ENCODE data around the gene KCNB1. TPM values are rescaled to one million over a fixed set of nuclear protein-coding genes. Genes with fewer than 3 reads are reported as not detected.

KCNB1 gene
- total RNA-seq, 2 experiments from 2014 or later, result not detected

DNA sequence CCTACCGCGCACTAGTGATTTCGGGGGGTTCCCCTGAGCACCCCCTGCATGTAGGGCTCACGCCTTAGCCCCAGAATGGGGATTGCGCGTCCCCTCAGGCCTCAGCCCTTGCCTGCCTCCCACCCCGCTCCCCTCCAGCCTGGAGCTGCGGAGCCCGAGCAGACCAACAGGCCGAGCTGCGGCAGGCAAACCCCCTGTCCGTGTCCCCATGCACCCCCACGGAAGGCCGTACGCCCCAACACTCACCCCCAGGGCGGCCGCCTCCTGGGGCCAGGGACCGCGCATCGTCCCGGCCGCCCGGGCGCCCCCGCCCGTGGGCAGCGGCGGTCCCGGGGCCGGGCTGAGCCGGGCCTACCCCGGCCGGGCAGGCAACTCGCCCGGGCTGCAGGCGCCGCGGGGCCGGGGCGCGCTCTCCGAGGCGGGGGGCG, 1.2 kb upstream of the KCNB1 start:
- Mint-ChIP-seq H3K4me1 (peaks cover 4% of the 10 kb centered on the region), H3K27ac (no peak overlapping the region), H3K27me3 (peaks cover 82% of the 10 kb centered on the region), H3K9me3 (no peaks in the 10 kb centered on the region), H3K4me3 (no peak overlapping the region), H3K36me3 (no peaks in the 10 kb centered on the region)
- DNase-seq, result peak; percentile 3

GRCh38 chr20:49483018-49483695, 689 bp upstream of the KCNB1 start:
- DNase-seq, result no peak
- H3K4me1 Mint-ChIP-seq, result peaks cover 4% of the 10 kb centered on the region
- no peaks in the 10 kb centered on the region for H3K36me3 Mint-ChIP-seq
- H3K27me3 Mint-ChIP-seq, result peaks cover 77% of the 10 kb centered on the region
- no peaks in the 10 kb centered on the region for H3K9me3 Mint-ChIP-seq
- no peak overlapping the region for H3K27ac Mint-ChIP-seq
- H3K4me3 Mint-ChIP-seq, result no peak overlapping the region

DNA sequence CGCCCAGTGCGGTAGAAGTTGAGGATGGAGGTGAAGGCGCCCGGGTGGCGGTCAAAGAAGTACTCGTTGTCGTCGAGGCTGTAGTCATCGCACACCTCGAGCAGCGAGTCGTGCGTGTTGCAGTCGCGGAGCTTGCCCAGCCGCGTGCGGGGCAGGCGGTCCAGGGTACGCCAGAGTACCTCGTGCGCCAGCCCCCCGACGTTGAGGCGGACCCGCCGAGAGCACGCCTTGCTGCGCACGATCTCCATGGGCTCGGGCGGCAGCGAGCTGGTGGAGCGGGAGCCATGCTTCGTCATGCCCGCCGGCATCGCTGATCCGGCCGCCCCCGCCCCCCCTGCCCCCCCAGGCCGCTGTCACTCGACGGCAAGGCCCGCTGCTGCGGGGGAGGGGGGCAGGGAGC, 295 bp downstream of the KCNB1 start:
- DNase-seq, result no peak
- peaks cover 75% of the 10 kb centered on the region for H3K27me3 Mint-ChIP-seq
- H3K27ac Mint-ChIP-seq, result no peak overlapping the region
- H3K4me3 Mint-ChIP-seq, result no peak overlapping the region
- H3K36me3 Mint-ChIP-seq, result no peaks in the 10 kb centered on the region
- H3K9me3 Mint-ChIP-seq, result no peaks in the 10 kb centered on the region
- peaks cover 4% of the 10 kb centered on the region for H3K4me1 Mint-ChIP-seq

DNA sequence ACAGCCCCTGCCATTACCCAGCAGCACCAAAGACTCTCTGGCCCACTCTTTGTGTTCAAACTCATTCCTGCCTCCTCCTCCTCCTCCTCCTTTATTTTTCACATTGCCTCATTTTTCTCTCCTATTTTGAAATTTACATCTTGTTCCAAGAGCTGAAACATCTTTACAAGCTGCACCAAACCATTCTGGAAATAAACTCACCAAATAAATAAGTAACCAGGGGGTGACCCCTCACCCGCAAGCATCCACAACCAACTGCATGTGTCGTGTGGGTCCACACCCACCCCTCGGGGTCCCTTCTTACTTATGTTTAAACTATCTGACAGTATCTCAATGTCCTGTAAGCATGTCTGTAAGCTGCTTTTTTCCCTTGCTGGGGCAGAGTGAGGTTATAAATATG, 1.4 kb downstream of the KCNB1 start:
- Mint-ChIP-seq H3K27ac (no peak overlapping the region), H3K36me3 (no peaks in the 10 kb centered on the region), H3K4me1 (peaks cover 4% of the 10 kb centered on the region), H3K9me3 (no peaks in the 10 kb centered on the region), H3K4me3 (no peak overlapping the region), H3K27me3 (peaks cover 66% of the 10 kb centered on the region)
- DNase-seq, result no peak

DNA sequence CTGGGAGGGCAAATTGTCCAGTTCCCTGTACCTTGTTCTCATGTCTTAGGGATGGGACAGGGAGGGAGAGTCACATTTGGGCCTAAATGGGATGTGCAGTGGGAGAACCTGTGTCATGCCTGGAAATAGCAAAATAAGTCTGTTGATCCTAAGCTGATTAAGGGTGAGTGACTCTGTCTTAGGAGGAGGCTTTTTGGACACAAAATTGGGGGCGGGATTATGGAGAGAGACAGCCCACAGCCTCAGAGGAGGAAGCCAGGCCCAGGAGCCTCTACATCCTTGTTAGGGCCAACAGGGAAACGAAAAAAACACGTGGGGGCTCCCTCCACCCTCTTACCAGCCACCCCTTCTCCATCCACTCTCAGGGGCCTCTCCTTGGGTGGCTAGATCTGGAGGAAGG, 2.2 kb downstream of the KCNB1 start:
- Mint-ChIP-seq H3K9me3 (no peaks in the 10 kb centered on the region), H3K4me3 (no peak overlapping the region), H3K4me1 (peaks cover 4% of the 10 kb centered on the region), H3K36me3 (no peaks in the 10 kb centered on the region), H3K27me3 (peaks cover 58% of the 10 kb centered on the region), H3K27ac (no peak overlapping the region)
- DNase-seq, result no peak

DNA sequence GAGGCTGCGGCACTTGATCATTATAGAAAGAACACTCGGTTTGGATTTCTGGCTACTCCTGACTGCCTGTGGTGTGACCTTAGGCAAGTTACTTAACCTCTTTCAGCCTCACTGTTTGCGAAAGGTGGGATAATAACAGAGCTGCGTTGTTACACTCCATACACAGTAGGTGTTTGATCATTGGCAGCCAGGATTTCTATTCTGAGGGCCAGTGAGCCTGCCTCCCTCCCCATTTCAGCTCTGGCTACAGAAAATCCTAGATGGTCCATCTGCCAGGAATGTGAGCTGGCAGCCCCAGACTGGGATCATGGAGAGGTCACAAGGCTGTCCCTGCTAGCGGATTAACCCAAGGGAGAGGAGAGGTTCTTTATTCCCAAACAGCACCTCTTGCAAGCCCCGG, 2.7 kb downstream of the KCNB1 start:
- H3K9me3 Mint-ChIP-seq, result no peaks in the 10 kb centered on the region
- H3K4me1 Mint-ChIP-seq, result peaks cover 4% of the 10 kb centered on the region
- H3K27ac Mint-ChIP-seq, result no peak overlapping the region
- H3K4me3 Mint-ChIP-seq, result no peak overlapping the region
- no peak for DNase-seq
- no peaks in the 10 kb centered on the region for H3K36me3 Mint-ChIP-seq
- H3K27me3 Mint-ChIP-seq, result peaks cover 55% of the 10 kb centered on the region

GRCh38 chr20:49478754-49479689, 3.4 kb downstream of the KCNB1 start:
- H3K27me3 Mint-ChIP-seq, result peaks cover 54% of the 10 kb centered on the region

DNA sequence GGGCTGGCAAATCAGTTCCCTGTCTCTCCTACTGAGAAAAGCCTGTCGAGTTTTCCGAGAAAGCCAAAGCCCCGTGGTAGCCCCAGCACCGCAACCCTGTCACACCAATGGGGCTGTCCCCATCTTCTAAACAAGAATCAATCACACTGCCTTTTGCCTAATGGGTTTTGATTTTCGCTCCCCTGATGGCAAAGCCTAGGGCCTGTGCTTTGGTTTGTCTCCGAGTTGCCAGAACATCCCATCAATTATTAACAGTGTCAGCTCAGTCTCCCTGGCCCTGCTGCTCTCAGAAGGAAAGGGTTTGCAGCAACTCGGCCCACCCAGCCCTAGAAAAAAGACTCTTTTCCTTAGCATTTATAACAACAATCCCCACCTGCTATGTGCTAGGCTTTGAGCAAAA, 4.2 kb downstream of the KCNB1 start:
- no peak for DNase-seq
- no peak overlapping the region for H3K27ac Mint-ChIP-seq
- peaks cover 49% of the 10 kb centered on the region for H3K27me3 Mint-ChIP-seq
- no peaks in the 10 kb centered on the region for H3K36me3 Mint-ChIP-seq
- no peaks in the 10 kb centered on the region for H3K9me3 Mint-ChIP-seq
- no peaks in the 10 kb centered on the region for H3K4me1 Mint-ChIP-seq
- H3K4me3 Mint-ChIP-seq, result no peak overlapping the region

More at GRCh38 chr20:49478754-49479689, 3.4 kb downstream of the KCNB1 start:
- Mint-ChIP-seq H3K4me3 (no peak overlapping the region), H3K4me1 (peaks cover under 1% of the 10 kb centered on the region), H3K27ac (no peak overlapping the region), H3K36me3 (no peaks in the 10 kb centered on the region), H3K9me3 (no peaks in the 10 kb centered on the region)
- DNase-seq, result no peak

DNA sequence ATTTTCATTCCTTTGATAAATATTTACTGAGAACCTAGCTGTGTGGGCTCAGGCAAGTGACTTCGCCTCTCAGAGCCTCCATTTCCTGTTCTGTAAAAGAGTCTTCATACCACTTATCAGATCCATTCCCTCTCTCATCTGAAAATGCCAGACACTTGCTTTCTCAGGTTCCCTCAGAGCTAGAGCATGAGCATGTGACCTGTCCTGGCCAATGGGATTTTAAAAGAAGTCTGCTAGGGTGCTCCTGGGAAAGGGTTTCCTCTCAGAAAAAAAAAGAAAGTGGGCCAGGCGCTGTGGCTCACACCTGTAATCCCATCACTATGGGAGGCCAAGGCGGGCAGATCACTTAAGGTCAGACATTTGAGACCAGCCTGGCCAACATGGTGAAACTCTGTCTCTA, 5.3 kb downstream of the KCNB1 start:
- Mint-ChIP-seq H3K36me3 (no peaks in the 10 kb centered on the region), H3K27me3 (peaks cover 47% of the 10 kb centered on the region), H3K27ac (no peak overlapping the region), H3K4me3 (no peak overlapping the region), H3K4me1 (no peaks in the 10 kb centered on the region), H3K9me3 (no peaks in the 10 kb centered on the region)
- no peak for DNase-seq

DNA sequence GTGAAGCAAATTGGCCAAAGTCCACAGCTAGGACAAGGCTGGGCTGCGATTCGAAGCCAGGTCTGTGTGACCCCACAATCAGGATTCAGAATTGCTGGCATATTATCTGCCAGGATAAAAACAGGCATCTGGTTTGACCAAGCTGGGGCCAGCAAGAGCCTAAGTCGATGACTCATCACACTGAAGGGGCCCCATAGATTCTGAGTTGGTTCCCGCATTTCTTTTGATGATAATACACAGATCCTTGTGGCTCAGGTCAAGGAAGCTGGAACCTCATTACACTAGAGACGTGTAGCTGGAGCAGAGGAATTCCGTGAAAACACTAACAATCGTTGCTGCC, 6.5 kb downstream of the KCNB1 start:
- Mint-ChIP-seq H3K9me3 (no peaks in the 10 kb centered on the region), H3K4me1 (no peaks in the 10 kb centered on the region), H3K27me3 (peaks cover 37% of the 10 kb centered on the region), H3K4me3 (no peak overlapping the region), H3K36me3 (no peaks in the 10 kb centered on the region), H3K27ac (no peak overlapping the region)
- DNase-seq, result no peak

DNA sequence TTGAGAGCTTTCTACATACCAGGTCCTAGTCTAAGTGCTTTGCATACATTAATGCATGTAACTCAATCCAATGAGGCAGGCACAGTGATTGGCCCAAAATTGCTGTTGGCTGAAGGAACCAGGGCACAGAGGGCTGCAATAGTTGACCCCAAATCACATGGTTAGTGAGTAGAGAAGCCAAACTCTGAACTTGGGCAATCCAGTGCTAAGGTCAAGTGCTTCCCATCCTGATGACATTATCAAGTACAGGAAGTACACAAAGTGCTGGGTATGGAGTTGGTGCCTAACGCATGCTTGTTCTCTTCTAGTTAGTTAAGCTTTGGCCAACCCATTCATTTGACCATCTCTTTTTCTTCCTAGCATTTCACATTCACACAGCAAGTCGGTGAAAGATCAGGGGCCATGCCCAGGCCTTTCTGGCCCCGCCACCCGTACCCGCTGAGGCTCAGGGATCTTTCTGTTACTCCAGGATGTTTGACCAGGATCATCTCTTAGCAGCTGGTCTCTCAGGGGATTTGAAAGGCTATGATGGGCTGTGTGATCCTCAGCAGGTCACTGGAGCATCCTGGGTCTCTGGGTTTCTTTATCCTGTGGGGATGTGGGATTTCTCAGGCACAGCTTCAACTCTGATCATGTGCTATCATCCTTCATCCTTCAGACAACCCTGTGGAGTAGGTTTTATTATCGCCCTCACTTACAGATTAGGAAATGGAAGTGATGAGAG, 7.0 kb downstream of the KCNB1 start:
- H3K4me3 Mint-ChIP-seq, result no peak overlapping the region
- H3K9me3 Mint-ChIP-seq, result no peaks in the 10 kb centered on the region
- H3K27ac Mint-ChIP-seq, result no peak overlapping the region
- H3K27me3 Mint-ChIP-seq, result peaks cover 35% of the 10 kb centered on the region
- H3K36me3 Mint-ChIP-seq, result no peaks in the 10 kb centered on the region
- H3K4me1 Mint-ChIP-seq, result no peaks in the 10 kb centered on the region
- DNase-seq, result no peak

GRCh38 chr20:49471397-49471796, 11.1 kb downstream of the KCNB1 start:
- no peaks in the 10 kb centered on the region for H3K36me3 Mint-ChIP-seq
- peaks cover 41% of the 10 kb centered on the region for H3K27me3 Mint-ChIP-seq
- H3K9me3 Mint-ChIP-seq, result no peaks in the 10 kb centered on the region
- H3K4me3 Mint-ChIP-seq, result no peak overlapping the region
- DNase-seq, result no peak
- H3K27ac Mint-ChIP-seq, result no peak overlapping the region
- H3K4me1 Mint-ChIP-seq, result no peaks in the 10 kb centered on the region

GRCh38 chr20:49470922-49471321, 11.5 kb downstream of the KCNB1 start:
- H3K4me3 Mint-ChIP-seq, result no peak overlapping the region
- H3K9me3 Mint-ChIP-seq, result no peaks in the 10 kb centered on the region
- no peak overlapping the region for H3K27ac Mint-ChIP-seq
- H3K36me3 Mint-ChIP-seq, result no peaks in the 10 kb centered on the region
- no peaks in the 10 kb centered on the region for H3K4me1 Mint-ChIP-seq
- no peak for DNase-seq
- H3K27me3 Mint-ChIP-seq, result peaks cover 41% of the 10 kb centered on the region

- DNase-seq, result no peak
- H3K36me3 Mint-ChIP-seq, result no peaks in the 10 kb centered on the region
- H3K4me3 Mint-ChIP-seq, result no peak overlapping the region
- H3K27ac Mint-ChIP-seq, result no peak overlapping the region
- peaks cover 32% of the 10 kb centered on the region for H3K27me3 Mint-ChIP-seq
- H3K9me3 Mint-ChIP-seq, result no peaks in the 10 kb centered on the region
- no peaks in the 10 kb centered on the region for H3K4me1 Mint-ChIP-seq
Measured at GRCh38 chr20:49469060-49469459, 13.4 kb downstream of the KCNB1 start.

GRCh38 chr20:49468412-49468811, 14.1 kb downstream of the KCNB1 start:
- H3K4me1 Mint-ChIP-seq, result no peaks in the 10 kb centered on the region
- DNase-seq, result no peak
- no peak overlapping the region for H3K4me3 Mint-ChIP-seq
- H3K27ac Mint-ChIP-seq, result no peak overlapping the region
- no peaks in the 10 kb centered on the region for H3K36me3 Mint-ChIP-seq
- no peaks in the 10 kb centered on the region for H3K9me3 Mint-ChIP-seq
- peaks cover 32% of the 10 kb centered on the region for H3K27me3 Mint-ChIP-seq

All from activated naive CD8-positive, alpha-beta T cell treated with anti-CD3 and anti-CD28 coated beads for 36 hours (primary cell).